Measurements from ENCODE around the gene ERICH6. TPM values are rescaled to one million over a fixed set of nuclear protein-coding genes. Genes with fewer than 3 reads are reported as not detected.

ERICH6 gene
- polyA plus RNA-seq, 3 donors = 0.04 TPM; not detected in 2

GRCh38 chr3:150691414-150692040 is 12.2 kb downstream of the ERICH6 start:
- H3K79me2 ChIP-seq (ENCODE audit: insufficient read depth, low read length) = no peaks in the 10 kb centered on the region
- H3K36me3 Mint-ChIP-seq = no peaks in the 10 kb centered on the region
- no peaks in the 10 kb centered on the region for H3K4me1 Mint-ChIP-seq
- WGBS (ENCODE audit: insufficient coverage) = no CpG with 5 or more reads among the region's 2 CpGs
- H2AFZ ChIP-seq (ENCODE audit: insufficient read depth, low read depth, low read length, poor library complexity, severe bottlenecking) = no peak overlapping the region
- H3K36me3 ChIP-seq (replicated peaks in 1 of 2; ENCODE audit: control insufficient read depth in 1 of 2, insufficient read depth in 2 of 2, low read length in 2 of 2) = no peaks in the 10 kb centered on the region
- no peak overlapping the region for H3K9ac ChIP-seq (ENCODE audit: insufficient read depth, low read length, poor library complexity, severe bottlenecking)
- TF ChIP-seq CTCF (IDR thresholded peaks at IDR 0.05) = no peak
- peaks cover 3 to 13% of the 10 kb centered on the region in 2 donors for H3K9me3 ChIP-seq (replicated peaks in 1 of 2; ENCODE audit: control insufficient read depth in 1 of 2, insufficient read depth in 1 of 2, low read length in 2 of 2)
- no peak overlapping the region for H3K4me2 ChIP-seq (replicated peaks; ENCODE audit: extremely low read depth, low read length, poor library complexity, severe bottlenecking)
- no peak overlapping the region for H3K27ac Mint-ChIP-seq
- no peak for DNase-seq
- peaks cover 0 to 1% (median 1%) of the 10 kb centered on the region in 3 donors for H3K27me3 Mint-ChIP-seq (ENCODE audit: low read depth in 3 of 3)
- no peak overlapping the region for H3K4me3 Mint-ChIP-seq
- H3K4me3 ChIP-seq (replicated peaks in 1 of 3; ENCODE audit: low read depth in 2 of 3, low read length in 3 of 3) = no peak overlapping the region
- no peak overlapping the region for H3K27ac ChIP-seq (ENCODE audit: low read depth in 1 of 2, low read length in 2 of 2)
- H3K4me1 ChIP-seq (ENCODE audit: control insufficient read depth in 1 of 2, insufficient read depth in 2 of 2, low read length in 2 of 2) = no peaks in the 10 kb centered on the region
- H3K27me3 ChIP-seq (ENCODE audit: control insufficient read depth in 2 of 2, insufficient read depth in 2 of 2, low read length in 2 of 2) = no peaks in the 10 kb centered on the region
- H4K20me1 ChIP-seq (ENCODE audit: insufficient read depth, low read length) = no peaks in the 10 kb centered on the region
- peaks cover 2 to 19% (median 7%) of the 10 kb centered on the region in 7 donors for H3K9me3 Mint-ChIP-seq
- intact Hi-C loops (cut with micrococcal nuclease) = no loop called here

GRCh38 chr3:150687613-150688012 is 16.1 kb downstream of the ERICH6 start:
- DNase-seq = no peak
- Mint-ChIP-seq H3K27me3 (ENCODE audit: low read depth in 3 of 3) (peaks cover 0 to 4% (median 0%) of the 10 kb centered on the region in 3 donors), H3K4me3 (no peak overlapping the region), H3K27ac (no peak overlapping the region), H3K4me1 (no peaks in the 10 kb centered on the region), H3K36me3 (no peaks in the 10 kb centered on the region), H3K9me3 (peaks cover 0 to 14% (median 6%) of the 10 kb centered on the region in 7 donors)
- H4K20me1 ChIP-seq (ENCODE audit: insufficient read depth, low read length) = no peaks in the 10 kb centered on the region
- no peak overlapping the region for H3K4me3 ChIP-seq (replicated peaks in 1 of 3; ENCODE audit: low read depth in 2 of 3, low read length in 3 of 3)
- intact Hi-C loops (cut with micrococcal nuclease) = no loop called here
- H3K27ac ChIP-seq (ENCODE audit: low read depth in 1 of 2, low read length in 2 of 2) = no peak overlapping the region
- no peaks in the 10 kb centered on the region for H3K4me1 ChIP-seq (ENCODE audit: control insufficient read depth in 1 of 2, insufficient read depth in 2 of 2, low read length in 2 of 2)
- no peak overlapping the region for H2AFZ ChIP-seq (ENCODE audit: insufficient read depth, low read depth, low read length, poor library complexity, severe bottlenecking)
- H3K4me2 ChIP-seq (replicated peaks; ENCODE audit: extremely low read depth, low read length, poor library complexity, severe bottlenecking) = no peak overlapping the region
- H3K36me3 ChIP-seq (replicated peaks in 1 of 2; ENCODE audit: control insufficient read depth in 1 of 2, insufficient read depth in 2 of 2, low read length in 2 of 2) = no peaks in the 10 kb centered on the region
- peaks cover 3 to 8% of the 10 kb centered on the region in 2 donors for H3K9me3 ChIP-seq (replicated peaks in 1 of 2; ENCODE audit: control insufficient read depth in 1 of 2, insufficient read depth in 1 of 2, low read length in 2 of 2)
- no peak for TF ChIP-seq CTCF (IDR thresholded peaks at IDR 0.05)
- H3K27me3 ChIP-seq (ENCODE audit: control insufficient read depth in 2 of 2, insufficient read depth in 2 of 2, low read length in 2 of 2) = no peaks in the 10 kb centered on the region
- H3K9ac ChIP-seq (ENCODE audit: insufficient read depth, low read length, poor library complexity, severe bottlenecking) = no peak overlapping the region
- no peaks in the 10 kb centered on the region for H3K79me2 ChIP-seq (ENCODE audit: insufficient read depth, low read length)

Measured in CD14-positive monocyte (primary cell).